Stomach (tissue), 4 donors: ENCODE data around the gene ST6GALNAC5.
"Not testable (repeated sequence)": the region's sequence is repeated elsewhere in the genome, so short reads cannot be mapped to it uniquely, and the experiment has no call there.

Source experiments
- POLR2A ChIP-seq, 4 donors: fragments of 450-650 bp; IDR thresholded peaks; one replicate each; pipeline ENCODE4 v1.6.1; 2016; ENCODE audit warnings: antibody characterized with exemption in 4 of 4, control low read depth in 2 of 4, mild to moderate bottlenecking in 1 of 4, moderate library complexity in 1 of 4
- TF ChIP-seq, protein P1 (sequence below), 7 experiments: fragments of 450-650 bp in 4 of 7; fragments of 200-600 bp in 3 of 7; sonication (generic) in 3 of 7; IDR thresholded peaks; one replicate each; pipeline ENCODE4 v1.5.1; 2016 to 2019; ENCODE audit warnings: antibody characterized with exemption in 7 of 7, control low read depth in 2 of 7, mild to moderate bottlenecking in 1 of 7

DNA sequence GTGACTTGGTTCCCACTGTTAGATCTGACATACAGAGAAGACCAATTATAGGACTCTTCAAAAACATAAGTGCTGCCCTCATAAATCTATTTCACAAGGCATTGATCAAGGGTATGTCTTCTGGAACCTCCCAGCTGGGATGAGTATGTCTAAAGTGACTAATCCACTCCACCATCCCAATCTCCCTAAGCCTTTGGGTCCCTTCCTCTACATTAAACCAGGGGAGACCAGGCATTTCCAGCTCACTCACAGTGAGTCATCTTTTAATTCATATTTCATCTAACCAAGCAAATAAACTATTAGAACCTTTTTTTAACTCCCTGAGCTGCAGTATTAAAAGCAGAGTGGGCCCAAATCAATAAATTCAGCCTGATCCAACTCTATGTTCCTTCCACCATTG is 11.7 kb downstream of the ST6GALNAC5 start:
- not testable (repeated sequence) for TF ChIP-seq POLR2A (IDR thresholded peaks at IDR 0.05)
- TF ChIP-seq, protein P1, sequence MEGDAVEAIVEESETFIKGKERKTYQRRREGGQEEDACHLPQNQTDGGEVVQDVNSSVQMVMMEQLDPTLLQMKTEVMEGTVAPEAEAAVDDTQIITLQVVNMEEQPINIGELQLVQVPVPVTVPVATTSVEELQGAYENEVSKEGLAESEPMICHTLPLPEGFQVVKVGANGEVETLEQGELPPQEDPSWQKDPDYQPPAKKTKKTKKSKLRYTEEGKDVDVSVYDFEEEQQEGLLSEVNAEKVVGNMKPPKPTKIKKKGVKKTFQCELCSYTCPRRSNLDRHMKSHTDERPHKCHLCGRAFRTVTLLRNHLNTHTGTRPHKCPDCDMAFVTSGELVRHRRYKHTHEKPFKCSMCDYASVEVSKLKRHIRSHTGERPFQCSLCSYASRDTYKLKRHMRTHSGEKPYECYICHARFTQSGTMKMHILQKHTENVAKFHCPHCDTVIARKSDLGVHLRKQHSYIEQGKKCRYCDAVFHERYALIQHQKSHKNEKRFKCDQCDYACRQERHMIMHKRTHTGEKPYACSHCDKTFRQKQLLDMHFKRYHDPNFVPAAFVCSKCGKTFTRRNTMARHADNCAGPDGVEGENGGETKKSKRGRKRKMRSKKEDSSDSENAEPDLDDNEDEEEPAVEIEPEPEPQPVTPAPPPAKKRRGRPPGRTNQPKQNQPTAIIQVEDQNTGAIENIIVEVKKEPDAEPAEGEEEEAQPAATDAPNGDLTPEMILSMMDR (IDR thresholded peaks at IDR 0.05), result not testable (repeated sequence)
